ENCODE data around the gene CRIP3. TPM values are rescaled to one million over a fixed set of nuclear protein-coding genes. Genes with fewer than 3 reads are reported as not detected.

CRIP3 gene
- total and polyA plus RNA-seq, 2 of the 4 experiments (the other 2 are of a cell fraction), result not detected

GRCh38 chr6:43283905-43284304 is 24.7 kb downstream of the CRIP3 start:
- intact Hi-C loops (cut with micrococcal nuclease) (no loop called here), dilution Hi-C loops (cut with HindIII; ENCODE audit: low sequenced_read_pairs, unreplicated experiment) (no loop called here), in situ Hi-C loops (cut with MboI; ENCODE audit: low sequenced_read_pairs) (no loop called here)
- Histone ChIP-seq H4K91ac (ENCODE audit: insufficient read depth, low read depth, low read length) (no peak overlapping the region), H2AFZ (replicated peaks; ENCODE audit: low read length, poor library complexity) (no peak overlapping the region), H3K36me3 (ENCODE audit: control insufficient read depth, insufficient read depth, low read length) (no peaks in the 10 kb centered on the region), H2BK120ac (ENCODE audit: low read depth, low read length) (no peak overlapping the region), H3K14ac (replicated peaks; ENCODE audit: low read depth, low read length) (no peak overlapping the region), H3K4me1 (ENCODE audit: control insufficient read depth, insufficient read depth, low read length) (peaks cover under 1% of the 10 kb centered on the region), H3K23ac (ENCODE audit: low read depth, low read length) (no peak overlapping the region), H3K4me2 (ENCODE audit: low read depth, low read length) (no peak overlapping the region), H3K9me1 (ENCODE audit: insufficient read depth, low read length) (no peaks in the 10 kb centered on the region), H4K20me1 (ENCODE audit: insufficient read depth, low read length) (no peaks in the 10 kb centered on the region), H3K56ac (ENCODE audit: extremely low read depth, insufficient read depth, low read length) (no peak overlapping the region), H2BK20ac (ENCODE audit: low read depth, low read length) (no peak overlapping the region), H3K27ac (ENCODE audit: insufficient read depth, low read length) (no peak overlapping the region), H2AK5ac (ENCODE audit: low read depth, low read length) (no peak overlapping the region), H3K79me1 (ENCODE audit: low read depth in 1 of 2, low read length in 2 of 2) (no peaks in the 10 kb centered on the region), H2BK5ac (ENCODE audit: low read depth, low read length, poor library complexity, severe bottlenecking) (no peak overlapping the region), H3K18ac (ENCODE audit: low read depth, low read length) (no peak overlapping the region), H2BK15ac (ENCODE audit: low read depth, low read length) (no peak overlapping the region), H4K8ac (ENCODE audit: low read depth in 2 of 2, low read length in 2 of 2) (no peak overlapping the region), H3K9ac (ENCODE audit: low read depth, low read length) (no peak overlapping the region), H3K4ac (ENCODE audit: low read depth, low read length) (no peak overlapping the region), H3K9me3 (ENCODE audit: control insufficient read depth, insufficient read depth, low read length) (no peaks in the 10 kb centered on the region), H2AK9ac (replicated peaks; ENCODE audit: low read depth, low read length, poor library complexity) (no peak overlapping the region), H3K4me3 (ENCODE audit: insufficient read depth, low read depth, low read length) (no peak overlapping the region), H3K27me3 (ENCODE audit: control insufficient read depth, insufficient read depth, low read length) (peaks cover 41% of the 10 kb centered on the region), H4K5ac (ENCODE audit: low read depth, low read length) (no peak overlapping the region)
- no peak for TF ChIP-seq MAFK (IDR thresholded peaks at IDR 0.05; ENCODE audit: low read depth, low read length)
- no peak for TF ChIP-seq MAZ (IDR thresholded peaks at IDR 0.05; ENCODE audit: borderline replicate concordance, low read depth, low read length)
- no peak for TF ChIP-seq RAD21 (IDR thresholded peaks at IDR 0.05; ENCODE audit: low read length)
- no peak for TF ChIP-seq RFX5 (IDR thresholded peaks at IDR 0.05; ENCODE audit: low read depth, low read length)
- no peak for TF ChIP-seq BHLHE40 (IDR thresholded peaks at IDR 0.05; ENCODE audit: low read depth, low read length)
- no peak for TF ChIP-seq USF2 (IDR thresholded peaks at IDR 0.05; ENCODE audit: low read depth, low read length)
- no peak for TF ChIP-seq RCOR1 (IDR thresholded peaks at IDR 0.05; ENCODE audit: insufficient replicate concordance, low read length)
- TF ChIP-seq SMC3 (IDR thresholded peaks at IDR 0.05; ENCODE audit: low read depth, low read length), result no peak
- no peak for TF ChIP-seq CEBPB (IDR thresholded peaks at IDR 0.05; ENCODE audit: low read depth, low read length)
- TF ChIP-seq POLR2A (IDR thresholded peaks at IDR 0.05; ENCODE audit: low read depth, low read length), result no peak
- no peak for TF ChIP-seq ELK1 (IDR thresholded peaks at IDR 0.05; ENCODE audit: borderline replicate concordance, low read depth, low read length)
- ChIA-PET POLR2A (ENCODE audit: unreplicated experiment) (no interaction called here), CTCF (no interaction called here)
- no peak for DNase-seq
- no TSS peak for BruUV-seq (replicated peaks)
- no peak for ATAC-seq (ENCODE audit: low read depth)
- 90% methylated on average over 16 of the region's 27 CpGs; no CpG with 5 or more reads in 1 of the 2 experiments for WGBS, 2 experiments (ENCODE audit: extremely low coverage in 2 of 2, insufficient read length in 1 of 2)

Measured in IMR-90 (cell line).